ENCODE measurements around the gene CADPS2.

The CADPS2 gene

GRCh38 chr7:122813845-122814244 lies 72.4 kb downstream of the CADPS2 start:
- TF ChIP-seq, protein P1, sequence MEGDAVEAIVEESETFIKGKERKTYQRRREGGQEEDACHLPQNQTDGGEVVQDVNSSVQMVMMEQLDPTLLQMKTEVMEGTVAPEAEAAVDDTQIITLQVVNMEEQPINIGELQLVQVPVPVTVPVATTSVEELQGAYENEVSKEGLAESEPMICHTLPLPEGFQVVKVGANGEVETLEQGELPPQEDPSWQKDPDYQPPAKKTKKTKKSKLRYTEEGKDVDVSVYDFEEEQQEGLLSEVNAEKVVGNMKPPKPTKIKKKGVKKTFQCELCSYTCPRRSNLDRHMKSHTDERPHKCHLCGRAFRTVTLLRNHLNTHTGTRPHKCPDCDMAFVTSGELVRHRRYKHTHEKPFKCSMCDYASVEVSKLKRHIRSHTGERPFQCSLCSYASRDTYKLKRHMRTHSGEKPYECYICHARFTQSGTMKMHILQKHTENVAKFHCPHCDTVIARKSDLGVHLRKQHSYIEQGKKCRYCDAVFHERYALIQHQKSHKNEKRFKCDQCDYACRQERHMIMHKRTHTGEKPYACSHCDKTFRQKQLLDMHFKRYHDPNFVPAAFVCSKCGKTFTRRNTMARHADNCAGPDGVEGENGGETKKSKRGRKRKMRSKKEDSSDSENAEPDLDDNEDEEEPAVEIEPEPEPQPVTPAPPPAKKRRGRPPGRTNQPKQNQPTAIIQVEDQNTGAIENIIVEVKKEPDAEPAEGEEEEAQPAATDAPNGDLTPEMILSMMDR (conservative IDR thresholded peaks at IDR 0.05; ENCODE audit: low read depth, low read length), result no peak
- no peak overlapping the region for H3K4me3 ChIP-seq (ENCODE audit: low read depth, low read length)
- no peak for DNase-seq (ENCODE audit: low read depth)

GRCh38 chr7:122803851-122804250 lies 82.4 kb downstream of the CADPS2 start:
- no peak for DNase-seq (ENCODE audit: low read depth)
- TF ChIP-seq, protein P1 (conservative IDR thresholded peaks at IDR 0.05; ENCODE audit: low read depth, low read length), result no peak
- H3K4me3 ChIP-seq (ENCODE audit: low read depth, low read length), result no peak overlapping the region

GRCh38 chr7:122803323-122803722 lies 82.9 kb downstream of the CADPS2 start:
- H3K4me3 ChIP-seq (ENCODE audit: low read depth, low read length), result no peak overlapping the region
- TF ChIP-seq, protein P1 (conservative IDR thresholded peaks at IDR 0.05; ENCODE audit: low read depth, low read length), result peak; percentile 84
- peak; percentile 78 for DNase-seq (ENCODE audit: low read depth)

DNA sequence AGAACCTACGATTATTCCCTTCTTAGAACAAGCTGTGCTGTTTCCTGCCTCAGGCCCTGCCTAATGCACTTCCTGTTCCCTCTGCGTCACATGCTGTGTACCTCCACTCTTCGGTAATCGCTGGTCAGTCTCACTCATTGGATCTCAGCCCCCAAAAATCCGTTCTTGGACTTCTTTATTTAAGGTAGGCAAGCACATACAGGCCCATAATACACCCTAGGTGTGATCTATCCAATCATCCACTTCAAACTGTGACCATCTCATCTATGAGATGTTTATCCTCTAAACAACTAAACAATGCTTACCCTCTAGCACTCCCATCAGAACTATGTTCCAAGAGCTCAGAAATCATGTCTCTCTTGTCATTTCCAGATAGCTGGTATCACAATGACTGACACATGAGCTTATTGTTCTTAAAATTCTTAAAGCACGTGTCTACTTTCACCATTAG lies 83.9 kb downstream of the CADPS2 start:
- peak overlapping the region; percentile 22 for H3K4me3 ChIP-seq (ENCODE audit: low read depth, low read length)
- TF ChIP-seq, protein P1 (conservative IDR thresholded peaks at IDR 0.05; ENCODE audit: low read depth, low read length), result no peak
- DNase-seq (ENCODE audit: low read depth), result peak; percentile 76

DNA sequence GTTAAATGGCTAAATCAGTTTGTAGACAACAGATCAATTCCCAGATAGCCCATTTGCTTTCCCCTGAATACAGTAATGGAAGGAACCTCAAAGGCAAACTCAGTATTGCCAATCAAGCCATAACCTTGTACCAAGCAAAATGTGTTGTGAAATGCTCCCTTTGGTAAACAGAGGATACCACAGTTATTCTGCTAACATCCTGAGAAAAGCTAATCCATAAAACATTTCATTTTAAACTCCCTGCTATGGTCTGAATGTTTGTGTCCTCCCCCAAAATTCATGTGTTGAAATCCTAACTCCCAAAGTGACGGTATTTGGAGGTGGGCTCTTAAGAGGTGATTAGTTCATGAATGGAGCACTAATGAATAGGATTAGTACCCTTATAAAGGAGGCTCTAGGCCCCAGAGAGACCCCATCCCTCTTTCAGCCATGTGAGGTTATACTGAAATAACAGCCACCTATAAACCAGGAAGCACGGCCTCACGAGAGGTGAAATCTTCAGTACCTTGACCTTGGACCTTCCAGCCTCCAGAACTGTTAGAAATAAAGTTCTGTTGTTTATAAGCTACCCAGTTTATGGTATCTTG lies 94.2 kb downstream of the CADPS2 start:
- H3K4me3 ChIP-seq (ENCODE audit: low read depth, low read length), result no peak overlapping the region
- TF ChIP-seq, protein P1 (conservative IDR thresholded peaks at IDR 0.05; ENCODE audit: low read depth, low read length), result no peak
- peak; percentile 11 for DNase-seq (ENCODE audit: low read depth)

DNA sequence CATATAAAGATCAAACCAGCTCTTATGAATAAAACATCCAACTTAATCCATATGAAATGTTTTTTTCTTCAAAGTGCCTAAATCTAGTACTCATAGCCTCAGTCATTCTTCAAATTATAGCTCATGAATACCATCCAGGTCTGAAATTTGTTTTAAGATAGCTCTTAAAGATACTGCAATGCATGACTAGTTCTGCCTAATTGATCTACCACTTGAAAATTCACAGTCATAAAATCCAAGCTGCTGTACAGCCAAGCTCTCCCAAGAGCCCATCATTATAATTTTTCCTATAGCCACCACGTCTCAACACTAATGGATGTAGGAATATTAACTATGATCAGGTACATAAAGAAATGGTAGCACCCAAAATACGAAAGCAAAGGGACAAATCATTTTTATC lies 95.7 kb downstream of the CADPS2 start:
- TF ChIP-seq, protein P1 (conservative IDR thresholded peaks at IDR 0.05; ENCODE audit: low read depth, low read length), result no peak
- no peak for DNase-seq (ENCODE audit: low read depth)

DNA sequence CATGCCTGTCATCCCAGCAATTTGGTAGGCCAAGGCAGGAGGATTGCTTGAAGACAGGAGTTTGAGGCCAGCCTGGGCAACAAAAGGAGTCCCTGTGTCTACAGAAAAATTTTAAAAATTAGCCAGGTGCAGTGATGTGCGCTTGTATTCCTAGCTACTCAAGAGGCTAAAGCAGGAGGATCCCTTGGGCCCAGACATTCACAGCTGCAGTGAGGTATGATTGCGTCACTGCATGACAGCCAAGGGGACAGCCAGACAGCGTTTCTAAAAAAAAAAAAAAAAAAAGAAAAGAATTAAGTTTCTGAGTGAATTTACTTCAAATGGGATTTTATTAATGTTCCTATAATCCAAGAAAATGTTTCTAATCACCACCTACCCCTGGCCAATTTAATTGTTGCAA lies 96.1 kb downstream of the CADPS2 start:
- TF ChIP-seq, protein P1 (conservative IDR thresholded peaks at IDR 0.05; ENCODE audit: low read depth, low read length), result no peak
- H3K4me3 ChIP-seq (ENCODE audit: low read depth, low read length), result no peak overlapping the region
- DNase-seq (ENCODE audit: low read depth), result peak; percentile 5

More for the DNA sequence above, 95.7 kb downstream of the CADPS2 start:
- H3K4me3 ChIP-seq (ENCODE audit: low read depth, low read length), result no peak overlapping the region
